ENCODE data around the gene ZNF235.

ZNF235 gene

GRCh38 chr19:44315883-44316282 lies 11.1 kb upstream of the ZNF235 start:
- H4K20me1 ChIP-seq (ENCODE audit: low read depth, low read length): no peaks in the 10 kb centered on the region

GRCh38 chr19:44313231-44313630 lies 8.4 kb upstream of the ZNF235 start:
- H3K27ac ChIP-seq (ENCODE audit: low read depth, low read length): no peak overlapping the region
- H3K27me3 ChIP-seq (ENCODE audit: low read length): no peaks in the 10 kb centered on the region
- H3K9me3 ChIP-seq (ENCODE audit: insufficient read depth, low read length): no peaks in the 10 kb centered on the region
- TF ChIP-seq EZH2phosphoT487 (conservative IDR thresholded peaks at IDR 0.05; ENCODE audit: low read length) (no peak), CTCF (IDR thresholded peaks at IDR 0.05; ENCODE audit: insufficient read depth, low read length, poor library complexity, severe bottlenecking) (no peak)
- H3K9ac ChIP-seq (ENCODE audit: low read length): no peak overlapping the region
- H2AFZ ChIP-seq (ENCODE audit: low read depth, low read length, severe bottlenecking): no peak overlapping the region
- no peaks in the 10 kb centered on the region for H4K20me1 ChIP-seq (ENCODE audit: low read depth, low read length)
- H3K79me2 ChIP-seq (ENCODE audit: insufficient read depth, low read length): no peaks in the 10 kb centered on the region
- no peaks in the 10 kb centered on the region for H3K36me3 ChIP-seq (ENCODE audit: low read length)
- H3F3A ChIP-seq (ENCODE audit: insufficient read depth): no peaks in the 10 kb centered on the region
- no peak overlapping the region for H3K4me2 ChIP-seq (ENCODE audit: low read depth, low read length, poor library complexity, severe bottlenecking)
- H3K9me2 ChIP-seq (replicated peaks; ENCODE audit: insufficient read depth, low read length): no peaks in the 10 kb centered on the region
- no peak overlapping the region for H3K4me3 ChIP-seq (ENCODE audit: insufficient read depth, low read length, poor library complexity, severe bottlenecking)

More at GRCh38 chr19:44315883-44316282, 11.1 kb upstream of the ZNF235 start:
- H3K9me2 ChIP-seq (replicated peaks; ENCODE audit: insufficient read depth, low read length): no peaks in the 10 kb centered on the region
- H3K36me3 ChIP-seq (ENCODE audit: low read length): no peaks in the 10 kb centered on the region
- H3F3A ChIP-seq (ENCODE audit: insufficient read depth): no peaks in the 10 kb centered on the region
- no peaks in the 10 kb centered on the region for H3K79me2 ChIP-seq (ENCODE audit: insufficient read depth, low read length)
- no peak overlapping the region for H3K4me2 ChIP-seq (ENCODE audit: low read depth, low read length, poor library complexity, severe bottlenecking)
- TF ChIP-seq EZH2phosphoT487 (conservative IDR thresholded peaks at IDR 0.05; ENCODE audit: low read length): no peak
- no peak for TF ChIP-seq CTCF (IDR thresholded peaks at IDR 0.05; ENCODE audit: insufficient read depth, low read length, poor library complexity, severe bottlenecking)
- no peak overlapping the region for H2AFZ ChIP-seq (ENCODE audit: low read depth, low read length, severe bottlenecking)
- no peak overlapping the region for H3K4me3 ChIP-seq (ENCODE audit: insufficient read depth, low read length, poor library complexity, severe bottlenecking)
- no peak overlapping the region for H3K9ac ChIP-seq (ENCODE audit: low read length)
- no peaks in the 10 kb centered on the region for H3K27me3 ChIP-seq (ENCODE audit: low read length)
- peaks cover 3% of the 10 kb centered on the region; the same call in 1 of the 2 replicates for H3K9me3 ChIP-seq (ENCODE audit: insufficient read depth, low read length)
- no peak overlapping the region for H3K27ac ChIP-seq (ENCODE audit: low read depth, low read length)

- no peak overlapping the region for H2AFZ ChIP-seq (ENCODE audit: low read depth, low read length, severe bottlenecking)
- H3K4me3 ChIP-seq (ENCODE audit: insufficient read depth, low read length, poor library complexity, severe bottlenecking): no peak overlapping the region
- no peak for TF ChIP-seq CTCF (IDR thresholded peaks at IDR 0.05; ENCODE audit: insufficient read depth, low read length, poor library complexity, severe bottlenecking)
- TF ChIP-seq EZH2phosphoT487 (conservative IDR thresholded peaks at IDR 0.05; ENCODE audit: low read length): no peak
- peaks cover 8% of the 10 kb centered on the region; the same call in 1 of the 2 replicates for H3K79me2 ChIP-seq (ENCODE audit: insufficient read depth, low read length)
- H3K9me2 ChIP-seq (replicated peaks; ENCODE audit: insufficient read depth, low read length): no peaks in the 10 kb centered on the region
- H3K27me3 ChIP-seq (ENCODE audit: low read length): no peaks in the 10 kb centered on the region
- H3K9me3 ChIP-seq (ENCODE audit: insufficient read depth, low read length): no peaks in the 10 kb centered on the region
- H4K20me1 ChIP-seq (ENCODE audit: low read depth, low read length): no peaks in the 10 kb centered on the region
- H3K36me3 ChIP-seq (ENCODE audit: low read length): no peaks in the 10 kb centered on the region
- H3K4me2 ChIP-seq (ENCODE audit: low read depth, low read length, poor library complexity, severe bottlenecking): no peak overlapping the region
- no peaks in the 10 kb centered on the region for H3F3A ChIP-seq (ENCODE audit: insufficient read depth)
- no peak overlapping the region for H3K9ac ChIP-seq (ENCODE audit: low read length)
- no peak overlapping the region for H3K27ac ChIP-seq (ENCODE audit: low read depth, low read length)
Observed at GRCh38 chr19:44308011-44308410, 3.2 kb upstream of the ZNF235 start.
